SK-N-SH treated with all-trans-retinoic acid at 6 μM for 48 hours (cell line): ENCODE measurements around the gene TYW5.

Experiments
- ATAC-seq: fragments of 200-7000 bp; cut with Tn5 transposase; 3 replicates; pipeline ENCODE4 v1.9.1; 2020; ENCODE audit warnings: mild to moderate bottlenecking, moderate library complexity
- ARNTL ChIP-seq: fragments of 450-650 bp; formaldehyde crosslinking; IDR thresholded peaks from 2 replicates; pipeline ENCODE4 v1.5.0; 2020; ENCODE audit warnings: low read depth, mild to moderate bottlenecking, moderate library complexity, borderline replicate concordance
- BACH2 ChIP-seq: fragments of 250-450 bp; sonication (Bioruptor Pico); IDR thresholded peaks from 2 replicates; pipeline ENCODE4 v1.9.0; 2021; ENCODE audit warnings: mild to moderate bottlenecking, borderline replicate concordance
- CSDC2 ChIP-seq: fragments of 250-450 bp; sonication (Bioruptor Pico); IDR thresholded peaks from 2 replicates; pipeline ENCODE4 v1.5.0; 2020; ENCODE audit warnings: mild to moderate bottlenecking, moderate library complexity
- ESRRG ChIP-seq: fragments of 250-450 bp; sonication (Bioruptor Pico); IDR thresholded peaks from 2 replicates; pipeline ENCODE4 v1.6.1; 2021; ENCODE audit warnings: mild to moderate bottlenecking
- GLIS3 ChIP-seq: fragments of 250-450 bp; sonication (Bioruptor Pico); IDR thresholded peaks from 2 replicates; pipeline ENCODE4 v1.5.0; 2020; ENCODE audit warnings: mild to moderate bottlenecking, moderate library complexity
- ISL1 ChIP-seq: fragments of 250-450 bp; sonication (Bioruptor Pico); IDR thresholded peaks from 2 replicates; pipeline ENCODE4 v2.1.2; 2022; ENCODE audit warnings: mild to moderate bottlenecking, moderate library complexity
- OSR1 ChIP-seq: fragments of 250-450 bp; sonication (Bioruptor Pico); IDR thresholded peaks from 2 replicates; pipeline ENCODE4 v1.8.0; 2022; ENCODE audit warnings: moderate library complexity, mild to moderate bottlenecking, inconsistent platforms
- PPARA ChIP-seq: fragments of 250-450 bp; sonication (Bioruptor Pico); IDR thresholded peaks from 2 replicates; pipeline ENCODE4 v1.5.0; 2020; ENCODE audit warnings: mild to moderate bottlenecking, borderline replicate concordance
- RARB ChIP-seq: fragments of 250-450 bp; sonication (Bioruptor Pico); IDR thresholded peaks from 2 replicates; pipeline ENCODE4 v1.8.0; 2021; ENCODE audit warnings: mild to moderate bottlenecking, moderate library complexity
- SNAI2 ChIP-seq: fragments of 250-450 bp; sonication (Bioruptor Pico); IDR thresholded peaks from 2 replicates; pipeline ENCODE4 v1.5.0; 2020; ENCODE audit warnings: mild to moderate bottlenecking, moderate library complexity
- TCF4 ChIP-seq: fragments of 250-450 bp; sonication (Bioruptor Pico); IDR thresholded peaks from 2 replicates; pipeline ENCODE4 v1.8.0; 2021; ENCODE audit warnings: mild to moderate bottlenecking, moderate library complexity, borderline replicate concordance
- ZC3H10 ChIP-seq: fragments of 250-450 bp; sonication (Bioruptor Pico); IDR thresholded peaks from 2 replicates; pipeline ENCODE4 v1.5.1; 2021; ENCODE audit warnings: mild to moderate bottlenecking, moderate library complexity
- ZFP3 ChIP-seq: fragments of 250-450 bp; sonication (Bioruptor Pico); IDR thresholded peaks from 2 replicates; pipeline ENCODE4 v1.5.0; 2020; ENCODE audit warnings: mild to moderate bottlenecking, moderate library complexity
- ZFP30 ChIP-seq: fragments of 450-650 bp; formaldehyde crosslinking; IDR thresholded peaks from 2 replicates; pipeline ENCODE4 v1.5.0; 2022; ENCODE audit warnings: mild to moderate bottlenecking, moderate library complexity
- ZNF565 ChIP-seq: fragments of 450-650 bp; formaldehyde crosslinking; conservative IDR thresholded peaks from 2 replicates; pipeline ENCODE4 v1.5.0; 2020; ENCODE audit warnings: low read depth, mild to moderate bottlenecking, moderate library complexity
- ZNF70 ChIP-seq: fragments of 450-650 bp; formaldehyde crosslinking; IDR thresholded peaks from 2 replicates; pipeline ENCODE4 v1.5.0; 2020; ENCODE audit warnings: mild to moderate bottlenecking, moderate library complexity
- ZNF8 ChIP-seq: fragments of 450-650 bp; formaldehyde crosslinking; IDR thresholded peaks from 2 replicates; pipeline ENCODE4 v1.5.0; 2020; ENCODE audit warnings: mild to moderate bottlenecking, moderate library complexity
- TF ChIP-seq, protein P1 (sequence below): fragments of 250-450 bp; sonication (Bioruptor Pico); IDR thresholded peaks from 2 replicates; pipeline ENCODE4 v1.8.0; 2021; ENCODE audit warnings: low read depth, mild to moderate bottlenecking, moderate library complexity, borderline replicate concordance
- TF ChIP-seq, protein P2 (sequence below): fragments of 250-450 bp; sonication (Bioruptor Pico); IDR thresholded peaks from 2 replicates; pipeline ENCODE4 v1.8.0; 2020; ENCODE audit warnings: mild to moderate bottlenecking, moderate library complexity, borderline replicate concordance
- TF ChIP-seq, protein P3 (sequence below): fragments of 250-450 bp; sonication (Bioruptor Pico); IDR thresholded peaks from 2 replicates; pipeline ENCODE4 v1.5.1; 2021; ENCODE audit warnings: mild to moderate bottlenecking, moderate library complexity
- TF ChIP-seq, protein P4 (sequence below): fragments of 250-450 bp; sonication (Bioruptor Pico); IDR thresholded peaks from 2 replicates; pipeline ENCODE4 v1.5.0; 2020; ENCODE audit warnings: mild to moderate bottlenecking, moderate library complexity
- TF ChIP-seq, protein P5 (sequence below): fragments of 250-450 bp; sonication (Bioruptor Pico); IDR thresholded peaks from 2 replicates; pipeline ENCODE4 v1.5.1; 2020; ENCODE audit warnings: low read depth, mild to moderate bottlenecking, moderate library complexity

TYW5 gene

DNA sequence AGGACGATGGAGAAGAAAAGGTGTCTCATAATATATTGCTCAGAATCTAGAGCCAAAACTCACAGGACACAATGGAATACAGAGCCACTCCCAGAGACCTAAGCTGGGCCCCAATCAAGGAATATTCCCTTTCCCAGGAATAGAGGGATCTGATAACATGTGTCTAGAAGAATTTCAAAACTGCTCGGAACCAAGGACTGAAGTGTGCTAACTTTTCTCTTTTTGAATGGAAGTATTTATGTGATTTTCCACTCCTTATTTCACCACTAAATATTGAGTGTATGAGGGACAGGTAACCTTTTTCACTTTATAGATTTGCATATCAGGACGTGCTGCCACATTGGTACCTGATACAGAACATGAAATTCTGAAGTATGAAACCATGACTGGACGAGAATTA lies 53.3 kb downstream of the TYW5 start:
- no peak for TF ChIP-seq ZNF565 (CRISPR knock-in tag)
- no peak for TF ChIP-seq ISL1
- no peak for TF ChIP-seq CSDC2 (CRISPR knock-in tag)
- no peak for TF ChIP-seq ARNTL (CRISPR knock-in tag)
- no peak for TF ChIP-seq SNAI2 (CRISPR knock-in tag)
- TF ChIP-seq ZFP30 = no peak
- TF ChIP-seq, protein P1, sequence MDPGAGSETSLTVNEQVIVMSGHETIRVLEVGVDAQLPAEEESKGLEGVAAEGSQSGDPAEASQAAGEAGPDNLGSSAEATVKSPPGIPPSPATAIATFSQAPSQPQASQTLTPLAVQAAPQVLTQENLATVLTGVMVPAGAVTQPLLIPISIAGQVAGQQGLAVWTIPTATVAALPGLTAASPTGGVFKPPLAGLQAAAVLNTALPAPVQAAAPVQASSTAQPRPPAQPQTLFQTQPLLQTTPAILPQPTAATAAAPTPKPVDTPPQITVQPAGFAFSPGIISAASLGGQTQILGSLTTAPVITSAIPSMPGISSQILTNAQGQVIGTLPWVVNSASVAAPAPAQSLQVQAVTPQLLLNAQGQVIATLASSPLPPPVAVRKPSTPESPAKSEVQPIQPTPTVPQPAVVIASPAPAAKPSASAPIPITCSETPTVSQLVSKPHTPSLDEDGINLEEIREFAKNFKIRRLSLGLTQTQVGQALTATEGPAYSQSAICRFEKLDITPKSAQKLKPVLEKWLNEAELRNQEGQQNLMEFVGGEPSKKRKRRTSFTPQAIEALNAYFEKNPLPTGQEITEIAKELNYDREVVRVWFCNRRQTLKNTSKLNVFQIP = no peak
- ATAC-seq = no peak

DNA sequence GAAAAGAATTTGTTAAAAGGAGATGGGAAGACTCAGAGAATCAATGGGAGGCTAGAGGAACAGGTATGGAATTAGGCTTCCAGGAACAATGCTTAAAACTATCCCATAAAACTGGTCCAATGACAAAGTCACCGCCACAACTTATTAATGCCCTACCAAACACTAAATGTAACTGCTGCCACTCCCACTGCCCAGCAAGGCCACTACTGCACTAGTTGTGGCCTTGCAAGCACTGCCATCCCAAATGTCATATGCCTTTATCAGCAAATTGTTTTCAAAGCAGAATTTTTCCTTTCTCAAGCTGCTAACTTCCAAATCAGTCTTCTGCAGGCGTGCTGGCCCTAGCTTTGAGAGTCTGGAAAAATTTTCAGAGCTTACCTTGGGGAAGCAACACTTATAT lies 58.7 kb downstream of the TYW5 start:
- no peak for ATAC-seq
- TF ChIP-seq, protein P2, sequence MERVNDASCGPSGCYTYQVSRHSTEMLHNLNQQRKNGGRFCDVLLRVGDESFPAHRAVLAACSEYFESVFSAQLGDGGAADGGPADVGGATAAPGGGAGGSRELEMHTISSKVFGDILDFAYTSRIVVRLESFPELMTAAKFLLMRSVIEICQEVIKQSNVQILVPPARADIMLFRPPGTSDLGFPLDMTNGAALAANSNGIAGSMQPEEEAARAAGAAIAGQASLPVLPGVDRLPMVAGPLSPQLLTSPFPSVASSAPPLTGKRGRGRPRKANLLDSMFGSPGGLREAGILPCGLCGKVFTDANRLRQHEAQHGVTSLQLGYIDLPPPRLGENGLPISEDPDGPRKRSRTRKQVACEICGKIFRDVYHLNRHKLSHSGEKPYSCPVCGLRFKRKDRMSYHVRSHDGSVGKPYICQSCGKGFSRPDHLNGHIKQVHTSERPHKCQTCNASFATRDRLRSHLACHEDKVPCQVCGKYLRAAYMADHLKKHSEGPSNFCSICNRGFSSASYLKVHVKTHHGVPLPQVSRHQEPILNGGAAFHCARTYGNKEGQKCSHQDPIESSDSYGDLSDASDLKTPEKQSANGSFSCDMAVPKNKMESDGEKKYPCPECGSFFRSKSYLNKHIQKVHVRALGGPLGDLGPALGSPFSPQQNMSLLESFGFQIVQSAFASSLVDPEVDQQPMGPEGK (CRISPR knock-in tag) = no peak
- TF ChIP-seq ZNF8 (CRISPR knock-in tag) = no peak
- TF ChIP-seq ZFP30 = no peak
- no peak for TF ChIP-seq ARNTL (CRISPR knock-in tag)
- TF ChIP-seq GLIS3 (CRISPR knock-in tag) = no peak
- TF ChIP-seq, protein P3, sequence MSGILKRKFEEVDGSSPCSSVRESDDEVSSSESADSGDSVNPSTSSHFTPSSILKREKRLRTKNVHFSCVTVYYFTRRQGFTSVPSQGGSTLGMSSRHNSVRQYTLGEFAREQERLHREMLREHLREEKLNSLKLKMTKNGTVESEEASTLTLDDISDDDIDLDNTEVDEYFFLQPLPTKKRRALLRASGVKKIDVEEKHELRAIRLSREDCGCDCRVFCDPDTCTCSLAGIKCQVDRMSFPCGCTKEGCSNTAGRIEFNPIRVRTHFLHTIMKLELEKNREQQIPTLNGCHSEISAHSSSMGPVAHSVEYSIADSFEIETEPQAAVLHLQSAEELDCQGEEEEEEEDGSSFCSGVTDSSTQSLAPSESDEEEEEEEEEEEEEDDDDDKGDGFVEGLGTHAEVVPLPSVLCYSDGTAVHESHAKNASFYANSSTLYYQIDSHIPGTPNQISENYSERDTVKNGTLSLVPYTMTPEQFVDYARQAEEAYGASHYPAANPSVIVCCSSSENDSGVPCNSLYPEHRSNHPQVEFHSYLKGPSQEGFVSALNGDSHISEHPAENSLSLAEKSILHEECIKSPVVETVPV (CRISPR knock-in tag) = no peak
- no peak for TF ChIP-seq ZC3H10
- TF ChIP-seq, protein P4, sequence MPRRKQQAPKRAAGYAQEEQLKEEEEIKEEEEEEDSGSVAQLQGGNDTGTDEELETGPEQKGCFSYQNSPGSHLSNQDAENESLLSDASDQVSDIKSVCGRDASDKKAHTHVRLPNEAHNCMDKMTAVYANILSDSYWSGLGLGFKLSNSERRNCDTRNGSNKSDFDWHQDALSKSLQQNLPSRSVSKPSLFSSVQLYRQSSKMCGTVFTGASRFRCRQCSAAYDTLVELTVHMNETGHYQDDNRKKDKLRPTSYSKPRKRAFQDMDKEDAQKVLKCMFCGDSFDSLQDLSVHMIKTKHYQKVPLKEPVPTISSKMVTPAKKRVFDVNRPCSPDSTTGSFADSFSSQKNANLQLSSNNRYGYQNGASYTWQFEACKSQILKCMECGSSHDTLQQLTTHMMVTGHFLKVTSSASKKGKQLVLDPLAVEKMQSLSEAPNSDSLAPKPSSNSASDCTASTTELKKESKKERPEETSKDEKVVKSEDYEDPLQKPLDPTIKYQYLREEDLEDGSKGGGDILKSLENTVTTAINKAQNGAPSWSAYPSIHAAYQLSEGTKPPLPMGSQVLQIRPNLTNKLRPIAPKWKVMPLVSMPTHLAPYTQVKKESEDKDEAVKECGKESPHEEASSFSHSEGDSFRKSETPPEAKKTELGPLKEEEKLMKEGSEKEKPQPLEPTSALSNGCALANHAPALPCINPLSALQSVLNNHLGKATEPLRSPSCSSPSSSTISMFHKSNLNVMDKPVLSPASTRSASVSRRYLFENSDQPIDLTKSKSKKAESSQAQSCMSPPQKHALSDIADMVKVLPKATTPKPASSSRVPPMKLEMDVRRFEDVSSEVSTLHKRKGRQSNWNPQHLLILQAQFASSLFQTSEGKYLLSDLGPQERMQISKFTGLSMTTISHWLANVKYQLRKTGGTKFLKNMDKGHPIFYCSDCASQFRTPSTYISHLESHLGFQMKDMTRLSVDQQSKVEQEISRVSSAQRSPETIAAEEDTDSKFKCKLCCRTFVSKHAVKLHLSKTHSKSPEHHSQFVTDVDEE (CRISPR knock-in tag) = no peak
- no peak for TF ChIP-seq ZNF565 (CRISPR knock-in tag)
- no peak for TF ChIP-seq BACH2
- TF ChIP-seq ZFP3 (CRISPR knock-in tag) = no peak
- TF ChIP-seq SNAI2 (CRISPR knock-in tag) = no peak
- no peak for TF ChIP-seq OSR1
- TF ChIP-seq ISL1 = no peak
- no peak for TF ChIP-seq CSDC2 (CRISPR knock-in tag)
- no peak for TF ChIP-seq ZNF70 (CRISPR knock-in tag)
- TF ChIP-seq PPARA (CRISPR knock-in tag) = no peak
- no peak for TF ChIP-seq RARB (CRISPR knock-in tag)
- TF ChIP-seq TCF4 (CRISPR knock-in tag) = no peak
- no peak for TF ChIP-seq ESRRG (CRISPR knock-in tag)

DNA sequence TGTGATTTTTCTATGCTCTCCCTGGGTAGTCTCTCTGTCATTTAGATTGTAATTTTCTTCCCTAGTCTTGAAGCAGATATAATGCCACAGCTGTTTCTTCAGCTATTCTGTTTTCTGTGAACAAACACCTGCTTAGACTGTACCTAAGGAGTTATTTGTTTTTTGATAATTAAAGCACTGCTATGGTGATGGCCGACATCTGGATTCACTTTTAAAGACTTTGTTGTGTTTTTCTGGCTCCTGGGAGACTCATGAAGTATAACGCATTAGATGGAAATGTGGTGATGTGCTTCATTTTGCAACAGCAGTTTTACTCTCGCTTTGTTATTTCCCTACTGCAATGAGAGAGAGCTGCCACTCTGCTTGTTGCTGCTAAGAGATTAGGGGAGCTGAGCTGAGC lies 59.9 kb downstream of the TYW5 start:
- TF ChIP-seq, protein P2 (CRISPR knock-in tag) = no peak
- TF ChIP-seq ESRRG (CRISPR knock-in tag) = no peak
- TF ChIP-seq GLIS3 (CRISPR knock-in tag) = no peak
- TF ChIP-seq ZNF70 (CRISPR knock-in tag) = no peak
- no peak for TF ChIP-seq BACH2
- TF ChIP-seq, protein P5, sequence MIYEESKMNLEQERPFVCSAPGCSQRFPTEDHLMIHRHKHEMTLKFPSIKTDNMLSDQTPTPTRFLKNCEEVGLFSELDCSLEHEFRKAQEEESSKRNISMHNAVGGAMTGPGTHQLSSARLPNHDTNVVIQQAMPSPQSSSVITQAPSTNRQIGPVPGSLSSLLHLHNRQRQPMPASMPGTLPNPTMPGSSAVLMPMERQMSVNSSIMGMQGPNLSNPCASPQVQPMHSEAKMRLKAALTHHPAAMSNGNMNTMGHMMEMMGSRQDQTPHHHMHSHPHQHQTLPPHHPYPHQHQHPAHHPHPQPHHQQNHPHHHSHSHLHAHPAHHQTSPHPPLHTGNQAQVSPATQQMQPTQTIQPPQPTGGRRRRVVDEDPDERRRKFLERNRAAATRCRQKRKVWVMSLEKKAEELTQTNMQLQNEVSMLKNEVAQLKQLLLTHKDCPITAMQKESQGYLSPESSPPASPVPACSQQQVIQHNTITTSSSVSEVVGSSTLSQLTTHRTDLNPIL (CRISPR knock-in tag) = no peak
- TF ChIP-seq ZC3H10 = no peak
- no peak for TF ChIP-seq ARNTL (CRISPR knock-in tag)
- TF ChIP-seq OSR1 = no peak

More for the DNA sequence above, 59.9 kb downstream of the TYW5 start:
- ATAC-seq = no peak
